ENCODE results near the gene MAST2. TPM values are rescaled to one million over a fixed set of nuclear protein-coding genes. Genes with fewer than 3 reads are reported as not detected.

MAST2 gene
- total RNA-seq, 1 donor from 2014 or later: 22.0 TPM

DNA sequence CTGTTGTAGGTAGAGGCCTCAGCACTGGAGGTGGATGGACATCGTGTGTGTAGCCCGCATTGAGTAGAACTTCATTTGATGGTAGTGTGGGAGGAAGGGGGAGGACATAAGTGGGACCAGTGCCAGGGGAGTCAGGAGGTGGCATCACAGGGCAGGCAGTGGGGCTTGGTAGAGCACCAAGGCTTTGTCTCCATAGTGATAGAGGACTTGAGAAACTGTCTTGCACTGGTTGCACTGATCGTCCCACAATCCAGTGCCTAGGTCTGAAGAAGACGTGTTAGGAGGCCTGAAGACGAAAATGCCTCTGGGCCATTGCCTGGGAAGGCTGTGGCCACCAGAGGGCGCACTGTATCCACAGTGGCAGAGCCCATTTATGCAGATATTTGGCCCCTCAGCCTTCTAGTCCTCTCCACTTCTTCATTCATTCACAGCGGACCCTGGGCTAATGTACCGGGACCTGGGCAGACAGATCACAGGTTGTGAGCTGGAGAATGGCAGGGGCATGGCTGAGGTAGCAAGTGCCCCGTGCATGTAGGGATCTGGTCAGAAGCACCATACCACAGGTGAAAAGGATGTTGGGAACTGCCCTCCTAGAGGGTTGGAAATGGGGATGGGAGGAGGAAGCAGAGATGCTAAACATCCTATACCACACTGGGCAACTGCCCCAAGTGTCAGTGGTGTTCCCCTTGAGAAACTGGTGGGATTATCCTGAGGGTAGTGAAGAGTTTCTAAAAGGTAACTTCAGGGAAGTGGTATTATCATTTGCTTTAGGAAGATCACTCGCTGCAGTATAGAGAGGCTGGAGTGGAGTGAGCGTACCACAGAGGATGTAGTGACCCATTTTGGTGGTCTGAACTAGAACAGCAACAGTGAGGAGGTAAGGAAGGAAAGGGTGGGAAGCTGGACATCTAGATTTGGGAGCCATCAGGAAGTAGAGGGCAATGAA is 233.8 kb downstream of the MAST2 start:
- Histone ChIP-seq H3K4me1 (peaks cover 16% of the 10 kb centered on the region), H3K27ac (peak overlapping the region; percentile 11), H3K36me3 (peaks cover 6% of the 10 kb centered on the region), H3K9me3 (no peaks in the 10 kb centered on the region), H3K27me3 (no peaks in the 10 kb centered on the region), H3K4me3 (no peak overlapping the region)
- ATAC-seq (peak; percentile 90), DNase-seq (peak; percentile 91)
- TF ChIP-seq, protein P1, sequence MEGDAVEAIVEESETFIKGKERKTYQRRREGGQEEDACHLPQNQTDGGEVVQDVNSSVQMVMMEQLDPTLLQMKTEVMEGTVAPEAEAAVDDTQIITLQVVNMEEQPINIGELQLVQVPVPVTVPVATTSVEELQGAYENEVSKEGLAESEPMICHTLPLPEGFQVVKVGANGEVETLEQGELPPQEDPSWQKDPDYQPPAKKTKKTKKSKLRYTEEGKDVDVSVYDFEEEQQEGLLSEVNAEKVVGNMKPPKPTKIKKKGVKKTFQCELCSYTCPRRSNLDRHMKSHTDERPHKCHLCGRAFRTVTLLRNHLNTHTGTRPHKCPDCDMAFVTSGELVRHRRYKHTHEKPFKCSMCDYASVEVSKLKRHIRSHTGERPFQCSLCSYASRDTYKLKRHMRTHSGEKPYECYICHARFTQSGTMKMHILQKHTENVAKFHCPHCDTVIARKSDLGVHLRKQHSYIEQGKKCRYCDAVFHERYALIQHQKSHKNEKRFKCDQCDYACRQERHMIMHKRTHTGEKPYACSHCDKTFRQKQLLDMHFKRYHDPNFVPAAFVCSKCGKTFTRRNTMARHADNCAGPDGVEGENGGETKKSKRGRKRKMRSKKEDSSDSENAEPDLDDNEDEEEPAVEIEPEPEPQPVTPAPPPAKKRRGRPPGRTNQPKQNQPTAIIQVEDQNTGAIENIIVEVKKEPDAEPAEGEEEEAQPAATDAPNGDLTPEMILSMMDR (IDR thresholded peaks at IDR 0.05): peak; percentile 99
- intact Hi-C loops (cut with DNase I): loop anchor here (2.0 kb wide), 1 partner anchor 142 kb away; no protein-coding TSS in a partner anchor

DNA sequence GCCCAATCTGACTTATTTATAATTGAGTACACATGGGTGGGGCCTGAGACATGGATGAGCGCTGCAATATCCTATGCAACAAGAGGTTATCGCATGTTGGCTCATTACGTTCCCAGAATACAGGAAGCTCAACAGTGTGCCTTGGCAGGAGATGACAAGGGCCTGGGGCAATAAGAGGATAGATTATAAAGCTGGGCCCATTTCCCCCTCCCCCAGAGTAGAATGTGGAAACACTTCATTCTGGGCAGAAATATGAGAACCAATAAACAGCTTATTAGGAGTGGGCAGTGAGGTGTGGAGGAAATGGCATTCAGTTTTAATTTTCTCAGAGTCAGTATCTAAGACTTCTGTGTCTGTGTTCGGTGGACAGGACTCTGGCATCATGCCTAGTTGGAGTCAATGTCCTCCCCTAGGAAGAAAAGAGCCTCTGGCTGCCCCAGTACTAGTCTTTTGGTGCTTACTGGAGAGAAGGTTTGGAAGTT is 236.2 kb downstream of the MAST2 start:
- Histone ChIP-seq H3K36me3 (no peaks in the 10 kb centered on the region), H3K27ac (no peak overlapping the region), H3K4me3 (no peak overlapping the region), H3K4me1 (peaks cover 16% of the 10 kb centered on the region), H3K27me3 (no peaks in the 10 kb centered on the region), H3K9me3 (no peaks in the 10 kb centered on the region)
- TF ChIP-seq, protein P1 (IDR thresholded peaks at IDR 0.05): no peak
- intact Hi-C loops (cut with DNase I): no loop called here
- DNase-seq (no peak), ATAC-seq (peak; percentile 37)

DNA sequence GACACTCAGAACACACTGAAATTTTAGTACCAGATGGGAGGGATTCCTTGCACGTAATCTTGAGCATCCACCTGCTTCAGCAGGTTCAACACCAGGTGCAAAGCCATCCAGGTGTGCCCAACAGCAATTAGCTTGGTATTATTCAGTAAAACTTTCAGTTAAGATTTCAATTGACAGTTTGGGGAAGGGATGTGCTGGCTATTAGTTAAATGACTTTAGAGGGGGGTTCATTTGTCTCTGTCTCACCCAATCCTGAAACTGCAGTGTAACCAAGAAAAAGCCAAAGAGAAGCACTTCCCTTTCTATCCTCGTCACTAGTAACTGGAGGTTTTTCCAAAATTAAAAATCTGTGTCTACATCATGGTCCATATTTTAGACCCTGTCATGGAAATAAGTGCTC is 238.1 kb downstream of the MAST2 start:
- H3K4me3 ChIP-seq: no peak overlapping the region
- TF ChIP-seq, protein P1 (IDR thresholded peaks at IDR 0.05): no peak
- no peaks in the 10 kb centered on the region for H3K9me3 ChIP-seq
- intact Hi-C loops (cut with DNase I): no loop called here
- H3K27me3 ChIP-seq: no peaks in the 10 kb centered on the region
- H3K27ac ChIP-seq: no peak overlapping the region
- no peak for DNase-seq
- no peaks in the 10 kb centered on the region for H3K36me3 ChIP-seq
- H3K4me1 ChIP-seq: peaks cover 16% of the 10 kb centered on the region
- ATAC-seq: no peak

DNA sequence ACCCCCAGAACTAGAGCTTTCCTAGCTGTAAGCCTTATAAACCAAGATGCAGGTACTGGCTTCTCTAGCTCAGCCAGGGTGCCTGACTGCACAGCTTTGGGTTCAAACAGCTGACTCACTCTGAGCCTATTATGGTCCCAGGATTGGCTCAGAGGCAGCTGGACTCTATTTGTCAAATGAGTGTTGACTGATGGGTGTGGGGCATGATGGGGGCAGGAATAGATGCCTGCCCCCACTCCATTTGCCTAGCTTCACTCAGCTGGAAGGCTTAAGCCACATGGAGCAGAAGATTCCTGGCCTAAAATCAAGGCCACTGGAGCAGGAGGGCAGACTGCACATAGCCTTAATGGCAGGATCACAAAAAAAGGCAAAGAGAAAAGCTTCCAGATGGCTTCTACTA is 238.6 kb downstream of the MAST2 start:
- TF ChIP-seq, protein P1 (IDR thresholded peaks at IDR 0.05): no peak
- no peaks in the 10 kb centered on the region for H3K9me3 ChIP-seq
- ATAC-seq (no peak), DNase-seq (no peak)
- H3K4me3 ChIP-seq: no peak overlapping the region
- H3K27ac ChIP-seq: no peak overlapping the region
- H3K4me1 ChIP-seq: peaks cover 16% of the 10 kb centered on the region
- no peaks in the 10 kb centered on the region for H3K27me3 ChIP-seq
- intact Hi-C loops (cut with DNase I): no loop called here
- no peaks in the 10 kb centered on the region for H3K36me3 ChIP-seq

DNA sequence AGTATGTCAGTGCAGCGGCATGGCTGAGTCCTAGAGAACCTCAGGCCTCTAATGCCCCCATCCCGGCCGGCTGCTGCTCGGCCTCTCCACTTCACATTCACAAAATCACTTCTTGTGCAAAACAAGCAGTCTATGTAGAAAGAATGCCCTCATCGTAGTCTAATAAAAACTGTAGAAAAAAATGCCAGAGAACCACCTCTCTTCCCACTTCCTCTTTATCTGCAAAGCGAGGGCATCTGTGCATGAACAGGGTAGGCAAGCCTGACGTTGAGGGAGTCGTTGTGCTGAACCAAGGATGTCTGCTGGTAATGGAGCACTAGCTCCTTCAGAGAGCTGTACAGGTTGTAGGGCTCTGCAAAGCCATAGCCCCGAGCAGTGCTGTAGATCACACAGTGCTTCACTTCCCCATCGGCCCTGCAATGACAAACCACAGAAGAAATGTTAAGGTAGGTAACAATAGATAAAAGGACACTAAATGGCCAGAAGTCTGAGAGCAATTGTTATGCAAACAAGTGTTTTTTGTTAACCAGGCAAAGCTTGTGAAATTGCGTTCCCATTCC is 240.1 kb downstream of the MAST2 start:
- intact Hi-C loops (cut with DNase I): no loop called here
- no peak for DNase-seq
- peak; percentile 49 for ATAC-seq
- Histone ChIP-seq H3K27ac (no peak overlapping the region), H3K27me3 (no peaks in the 10 kb centered on the region), H3K4me1 (peaks cover 10% of the 10 kb centered on the region), H3K36me3 (no peaks in the 10 kb centered on the region), H3K9me3 (no peaks in the 10 kb centered on the region), H3K4me3 (no peak overlapping the region)
- TF ChIP-seq, protein P1 (IDR thresholded peaks at IDR 0.05): no peak
